GM12878 (cell line): Measurements from ENCODE around the gene ENDOU. TPM values are rescaled to one million over a fixed set of nuclear protein-coding genes. Genes with fewer than 3 reads are reported as not detected.

Experiments used
- ATAC-seq: fragments of 200-7000 bp; cut with Tn5 transposase; 3 replicates; pipeline ENCODE4 v1.9.1; 2020; ENCODE audit warnings: mild to moderate bottlenecking, moderate library complexity
- BruUV-seq: library from RNA; stranded (reverse); fragments of 400-500 nt; replicated peaks from 2 replicates; lab custom pipeline; 2021; lab: Mats Ljungman, UMichigan
- CTCF ChIA-PET: fragments of 300-600 bp; sonication (Branson Sonifier 250); formaldehyde crosslinking; extraction: SDS; loops from one replicate; lab custom pipeline; 2021; ENCODE audit warnings: inconsistent platforms; lab: Yijun Ruan, JAX
- POLR2A ChIA-PET: fragments of 350-600 bp; formaldehyde crosslinking; extraction: SDS; loops from one replicate; lab custom pipeline; 2021; ENCODE audit warnings: inconsistent platforms; lab: Charles Lee
- RAD21 ChIA-PET: fragments of 300-600 bp; sonication (Branson Sonifier 250); formaldehyde crosslinking; loops from one replicate; lab custom pipeline; 2023; ENCODE audit warnings: antibody characterized with exemption; ENCODE audit not compliant: unreplicated experiment; lab: Charles Lee
- SMC1A ChIA-PET: fragments of 300-600 bp; sonication (Branson Sonifier 250); formaldehyde crosslinking; loops from one replicate; lab custom pipeline; 2023; ENCODE audit not compliant: unreplicated experiment, uncharacterized antibody; lab: Charles Lee
- DNase-seq: peaks from one replicate; pipeline ENCODE4 v3.0.0-alpha.2; 2011; ENCODE audit warnings: low read depth, low spot score
- FAIRE-seq: peaks from 3 replicates; lab custom pipeline; 2011; peaks lifted over from hg19 to GRCh38; lab: Jason Lieb, UNC
- H2AFZ ChIP-seq: 2 replicates; pipeline ENCODE4 v1.6.0; 2011; ENCODE audit warnings: low read depth, low read length, control low read depth; ENCODE audit not compliant: control insufficient read depth
- H3K27ac ChIP-seq: 2 replicates; pipeline ENCODE4 v1.5.1; 2011; ENCODE audit warnings: control low read depth; ENCODE audit not compliant: control insufficient read depth, insufficient read depth
- H3K27me3 ChIP-seq, 2 experiments: replicated peaks in 1 of 2; 2 replicates each; pipeline versions ENCODE4 v1.6.0 to v1.6.1; 2011; ENCODE audit warnings: low read length in 1 of 2; ENCODE audit not compliant: control insufficient read depth in 2 of 2, insufficient read depth in 2 of 2
- H3K36me3 ChIP-seq, 2 experiments: 2 replicates each; pipeline ENCODE4 v1.5.1; 2011; ENCODE audit warnings: low read length in 1 of 2; ENCODE audit not compliant: control insufficient read depth in 2 of 2, insufficient read depth in 2 of 2
- H3K4me1 ChIP-seq: 2 replicates; pipeline ENCODE4 v1.6.1; 2011; ENCODE audit warnings: mild to moderate bottlenecking, low read length, moderate library complexity, mixed read lengths; ENCODE audit not compliant: control insufficient read depth, insufficient read depth
- H3K4me2 ChIP-seq: 2 replicates; pipeline ENCODE4 v1.6.0; 2011; ENCODE audit warnings: control low read depth; ENCODE audit not compliant: control insufficient read depth, insufficient read depth
- H3K4me3 ChIP-seq: fragments of 200-600 bp; sonication (generic); 2 replicates; pipeline ENCODE4 v1.5.1; 2016
- H3K79me2 ChIP-seq: 2 replicates; pipeline ENCODE4 v1.6.0; 2011; ENCODE audit warnings: low read length; ENCODE audit not compliant: control insufficient read depth, insufficient read depth
- H3K9ac ChIP-seq: 2 replicates; pipeline ENCODE4 v1.8.0; 2011; ENCODE audit warnings: low read length, control low read depth, mixed read lengths; ENCODE audit not compliant: control insufficient read depth, insufficient read depth
- H3K9me3 ChIP-seq: replicated peaks from 3 replicates; pipeline ENCODE4 v1.5.1; 2011; ENCODE audit warnings: mild to moderate bottlenecking, low read length; ENCODE audit not compliant: control insufficient read depth, insufficient read depth
- H4K20me1 ChIP-seq: 2 replicates; pipeline ENCODE4 v1.6.0; 2011; ENCODE audit not compliant: control insufficient read depth, insufficient read depth
- BHLHE40 ChIP-seq, 2 experiments: fragments of 450-650 bp in 1 of 2; IDR thresholded peaks; 2 replicates each; pipeline ENCODE4 v1.6.1; 2011 to 2017; ENCODE audit warnings: low read depth in 2 of 2, borderline replicate concordance in 1 of 2, improper control_type of control experiment in 1 of 2, low read length in 1 of 2, mild to moderate bottlenecking in 1 of 2
- NR2F1 ChIP-seq: fragments of 450-650 bp; conservative IDR thresholded peaks from 2 replicates; pipeline ENCODE4 v1.6.1; 2017; ENCODE audit warnings: mild to moderate bottlenecking
- USF1 ChIP-seq: IDR thresholded peaks from 2 replicates; pipeline ENCODE4 v1.6.1; 2011; ENCODE audit warnings: borderline replicate concordance, low read depth, mild to moderate bottlenecking, moderate library complexity, mixed read lengths, low read length; ENCODE audit not compliant: insufficient read depth; ENCODE audit errors: extremely low read length
- WGBS: methylation state at CpG from one replicate; pipeline ENCODE4 v1.1.6; 2016; ENCODE audit warnings: low lambda C conversion rate; ENCODE audit not compliant: insufficient replicate concordance, insufficient coverage; ENCODE audit errors: missing lambda C conversion rate; 5-methylcytosine and 5-hydroxymethylcytosine counted together
- in situ Hi-C: fragments of 300-500 bp; cut with MboI; formaldehyde crosslinking; loops from 9 replicates; pipeline ENCODE4 v1.14.3; 2018; ENCODE audit warnings: mixed read lengths
- intact Hi-C: fragments of 100-400 bp; cut with micrococcal nuclease; formaldehyde crosslinking; loops from one replicate; pipeline ENCODE4 v1.14.2; 2022; ENCODE audit not compliant: unreplicated experiment
- polyA plus RNA-seq, 11 experiments: library from polyadenylated mRNA; depleted of rRNA in 4 of 11; unstranded in 6 of 11; stranded (reverse) in 5 of 11; fragments of >200 nt; fragmentation: Nextera tagmentation in 4 of 11; fragmentation: Illumina TruSeq in 1 of 11; extraction: Ambion mirVana in 4 of 11; extraction: Trizol in 1 of 11; gene quantifications; 1 replicate in 1 of 11; 2 replicates in 10 of 11; pipeline versions ENCODE4 v1.2.1 to v1.2.3, GENCODE V29; 2011 to 2016; ENCODE audit warnings: inconsistent platforms in 2 of 11, missing spikeins in 2 of 11, low read depth in 1 of 11
- total RNA-seq, 4 experiments: library from RNA; depleted of rRNA in 3 of 4; stranded (reverse); fragments of >200 nt in 3 of 4; fragmentation: Illumina TruSeq in 1 of 4; extraction: Trizol in 1 of 4; gene quantifications; 2 replicates each; pipeline versions ENCODE4 v1.2.1 to v1.2.3, GENCODE V29; 2013 to 2021

The ENDOU gene
- total and polyA plus RNA-seq, 10 of the 15 experiments (the other 5 are each of a cell fraction or from before 2014, with no cell fraction given), result 0.03 to 0.17 (median 0.10) TPM; not detected in 4

DNA sequence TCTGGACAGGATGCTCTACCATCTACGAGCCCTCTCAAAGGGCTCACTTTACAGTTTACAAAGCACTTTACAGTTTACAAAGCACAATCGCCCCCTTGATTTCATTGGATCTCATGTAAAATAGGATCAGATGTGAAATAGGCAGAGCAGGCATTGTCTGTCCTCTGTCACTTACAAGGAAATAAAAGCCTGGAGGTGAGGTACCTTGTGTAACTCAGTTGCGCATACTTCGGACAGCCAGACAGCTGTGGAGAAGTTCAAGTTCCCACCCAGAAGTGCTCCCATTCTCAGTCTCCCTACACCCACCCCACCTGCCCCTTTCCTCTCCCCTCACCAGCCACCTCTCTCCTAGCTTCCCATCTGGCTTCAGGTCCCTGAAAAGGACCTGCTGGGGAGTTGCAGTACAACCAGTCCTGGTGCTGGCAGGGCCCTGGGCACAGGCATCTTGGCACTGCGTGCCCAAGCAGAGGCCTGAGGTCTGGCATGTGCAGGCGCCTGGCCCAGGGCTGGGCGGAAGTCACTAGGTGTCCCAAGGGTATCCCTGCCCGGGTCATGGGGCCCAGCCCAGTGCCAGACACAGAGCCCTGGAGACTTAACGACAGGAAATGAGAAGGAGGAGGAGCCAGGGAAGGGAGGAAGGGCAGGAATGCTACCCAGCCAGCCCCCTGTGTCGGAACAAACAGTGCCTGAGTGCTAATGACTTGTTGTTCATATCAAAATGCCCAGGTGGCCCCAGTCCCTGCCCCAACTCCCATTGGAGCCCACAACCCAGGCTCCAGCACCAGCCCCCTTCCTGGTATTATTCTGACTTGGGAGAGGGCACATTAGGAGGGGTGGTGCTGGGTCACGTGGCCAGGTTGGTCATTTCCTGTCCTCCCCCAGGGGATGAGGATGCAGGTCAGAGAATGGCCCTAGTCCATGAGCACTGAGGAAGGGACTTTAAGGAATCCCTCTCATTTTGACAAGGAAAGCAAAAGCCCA is 28.0 kb upstream of the ENDOU start:
- BruUV-seq, result no TSS peak
- Histone ChIP-seq H2AFZ (peak overlapping the region; percentile 1), H3K4me2 (peak overlapping the region; percentile 26; the same call in 1 of the 2 replicates), H3K79me2 (no peaks in the 10 kb centered on the region), H3K9ac (no peak overlapping the region), H3K36me3 (no peaks in the 10 kb centered on the region), H3K4me3 (no peak overlapping the region), H4K20me1 (no peaks in the 10 kb centered on the region), H3K4me1 (peaks cover 40% of the 10 kb centered on the region), H3K27me3 (no peaks in the 10 kb centered on the region), H3K27ac (no peak overlapping the region), H3K9me3 (no peaks in the 10 kb centered on the region)
- SMC1A ChIA-PET, result interaction anchor here (2.2 to 12.2 kb wide), 5 partner anchors 9 to 39 kb away, joined by 6 to 277 read pairs (median 15); no protein-coding TSS in a partner anchor
- peak; percentile 69 for TF ChIP-seq USF1
- peak in 1 of 2 experiments; percentile 38; a peak in 1 of 4 replicates for TF ChIP-seq BHLHE40 (IDR thresholded peaks at IDR 0.05; ENCODE audit: borderline replicate concordance in 1 of 2, low read depth in 2 of 2, low read length in 1 of 2)
- TF ChIP-seq NR2F1, result no peak
- WGBS, result 58% methylated on average over 11 of the region's 11 CpGs
- ATAC-seq, result no peak
- RAD21 ChIA-PET, result interaction anchor here (1.7 to 12.6 kb wide), 3 partner anchors 11 to 47 kb away, joined by 5 to 237 read pairs (median 83); partner anchors contain the start of genes RPAP3 and SLC48A1
- FAIRE-seq, result no peak
- no peak for DNase-seq
- intact Hi-C loops (no loop called here), in situ Hi-C loops (no loop called here)
- POLR2A ChIA-PET, result interaction anchor here (2.4 kb wide), 1 partner anchor 9 kb away, joined by 14 read pairs; no protein-coding TSS in a partner anchor
- CTCF ChIA-PET, result interaction anchor here (1.1 to 14.5 kb wide), 7 partner anchors 9 to 37 kb away, joined by 3 to 507 read pairs (median 18); partner anchors contain the start of gene SLC48A1
